Activated naive CD8-positive, alpha-beta T cell treated with anti-CD3 and anti-CD28 coated beads for 36 hours (primary cell): ENCODE measurements around the gene CEP112. TPM values are rescaled to one million over a fixed set of nuclear protein-coding genes. Genes with fewer than 3 reads are reported as not detected.

ENCODE experiments used
- DNase-seq: peaks from one replicate; pipeline ENCODE4 v3.0.0; 2021
- H3K27ac Mint-ChIP-seq: one replicate; pipeline ENCODE4 v1.8.0; 2022; ENCODE audit warnings: mild to moderate bottlenecking, moderate library complexity, mixed read lengths
- H3K27me3 Mint-ChIP-seq: one replicate; pipeline ENCODE4 v1.8.0; 2022; ENCODE audit warnings: mild to moderate bottlenecking, mixed read lengths
- H3K36me3 Mint-ChIP-seq: one replicate; pipeline ENCODE4 v1.8.0; 2021; ENCODE audit warnings: mild to moderate bottlenecking, mixed read lengths
- H3K4me1 Mint-ChIP-seq: one replicate; pipeline ENCODE4 v1.8.0; 2021; ENCODE audit warnings: mixed read lengths
- H3K4me3 Mint-ChIP-seq: one replicate; pipeline ENCODE4 v1.8.0; 2022; ENCODE audit warnings: mild to moderate bottlenecking, moderate library complexity, mixed read lengths
- H3K9me3 Mint-ChIP-seq: one replicate; pipeline ENCODE4 v1.8.0; 2022; ENCODE audit warnings: mixed read lengths
- total RNA-seq, 2 experiments: library from RNA; stranded (reverse); gene quantifications; one replicate each; pipeline ENCODE4 v1.2.3, GENCODE V29; 2021

CEP112 gene
- total RNA-seq, 2 experiments from 2014 or later, result 0.54 to 1.3 TPM

DNA sequence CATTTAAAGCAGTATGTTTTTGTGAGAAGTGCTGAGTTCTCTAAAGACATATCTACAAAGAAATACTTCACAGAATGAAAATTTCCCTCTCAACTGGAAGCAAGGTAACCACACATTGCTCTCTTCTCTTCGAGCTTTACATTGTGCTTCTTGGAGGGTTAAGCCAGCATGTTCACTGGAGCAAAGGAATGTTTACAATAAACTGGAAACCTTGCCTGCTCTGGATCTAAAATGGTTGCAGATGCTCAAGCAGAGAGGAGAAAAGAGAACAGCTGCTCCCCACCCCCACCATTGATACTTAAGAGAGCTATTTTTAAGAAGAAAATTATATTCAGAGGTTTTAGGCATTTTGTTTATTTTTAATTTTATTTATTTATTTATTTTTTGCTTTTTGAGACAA lies 213.1 kb downstream of the CEP112 start:
- Mint-ChIP-seq H3K9me3 (no peaks in the 10 kb centered on the region), H3K27me3 (no peaks in the 10 kb centered on the region), H3K27ac (no peak overlapping the region), H3K4me3 (no peak overlapping the region), H3K4me1 (no peaks in the 10 kb centered on the region), H3K36me3 (no peaks in the 10 kb centered on the region)
- no peak for DNase-seq

DNA sequence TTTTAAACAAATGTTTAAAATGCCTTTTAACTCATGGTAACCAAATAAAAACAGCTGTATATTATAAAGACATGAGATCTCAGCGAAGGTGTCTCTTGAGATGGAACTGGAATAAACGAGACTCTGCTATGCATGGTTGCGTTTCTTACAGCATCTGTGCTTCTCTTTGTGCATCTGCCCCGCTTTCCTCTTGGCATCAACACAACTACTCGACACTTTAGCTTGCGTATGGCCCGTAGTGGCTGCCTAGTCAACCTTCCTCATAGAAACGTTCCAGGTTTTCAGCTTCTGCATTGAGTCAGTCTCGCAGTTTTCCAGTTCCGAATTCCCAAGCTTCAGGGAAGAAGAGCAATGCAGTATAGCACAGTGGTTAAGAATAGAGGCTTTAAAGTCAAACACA lies 214.9 kb downstream of the CEP112 start:
- H3K36me3 Mint-ChIP-seq, result no peaks in the 10 kb centered on the region
- H3K27me3 Mint-ChIP-seq, result no peaks in the 10 kb centered on the region
- H3K4me1 Mint-ChIP-seq, result no peaks in the 10 kb centered on the region
- no peak overlapping the region for H3K4me3 Mint-ChIP-seq
- no peak overlapping the region for H3K27ac Mint-ChIP-seq
- H3K9me3 Mint-ChIP-seq, result no peaks in the 10 kb centered on the region
- DNase-seq, result no peak

DNA sequence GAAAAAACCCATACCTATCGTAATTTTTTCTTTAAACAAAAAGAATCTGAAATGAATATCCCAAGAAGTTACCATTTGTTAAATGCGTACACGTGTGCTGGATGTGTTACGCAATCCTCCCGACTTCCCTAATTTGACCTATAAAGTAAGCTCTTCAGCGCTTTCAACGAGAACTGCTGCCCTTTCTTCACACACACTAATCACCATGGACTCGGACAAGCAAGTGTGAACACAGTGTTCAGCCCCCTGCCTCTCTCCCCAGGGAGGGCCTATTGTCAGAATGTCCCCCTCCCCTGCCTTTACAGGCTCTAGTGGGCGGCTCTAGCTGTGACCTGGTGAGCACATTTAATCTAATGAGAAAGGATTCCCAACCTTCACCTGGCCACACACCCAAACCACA lies 216.1 kb downstream of the CEP112 start:
- no peak overlapping the region for H3K4me3 Mint-ChIP-seq
- H3K4me1 Mint-ChIP-seq, result no peaks in the 10 kb centered on the region
- DNase-seq, result no peak
- peaks cover 1% of the 10 kb centered on the region for H3K9me3 Mint-ChIP-seq
- H3K27ac Mint-ChIP-seq, result no peak overlapping the region
- no peaks in the 10 kb centered on the region for H3K36me3 Mint-ChIP-seq
- no peaks in the 10 kb centered on the region for H3K27me3 Mint-ChIP-seq

DNA sequence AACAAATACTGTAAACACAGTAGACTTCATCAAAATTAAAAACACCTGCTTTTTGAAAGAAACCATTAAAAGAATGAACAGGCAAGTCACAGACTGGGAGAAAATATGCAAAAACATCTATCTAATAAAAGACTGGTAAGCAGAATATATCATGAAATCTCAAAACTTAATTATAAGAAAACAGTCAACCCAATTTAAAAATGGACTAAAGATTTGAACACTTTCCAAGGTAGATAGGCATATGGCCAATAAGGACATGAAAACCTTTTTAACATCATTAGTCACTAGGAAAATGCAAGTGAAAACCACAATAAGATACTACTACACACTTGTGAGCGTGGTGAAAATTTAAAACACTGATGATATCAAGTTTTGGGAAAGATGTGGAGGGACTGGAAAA lies 218.7 kb downstream of the CEP112 start:
- H3K27ac Mint-ChIP-seq, result no peak overlapping the region
- H3K9me3 Mint-ChIP-seq, result peaks cover 1% of the 10 kb centered on the region
- no peak for DNase-seq
- H3K4me1 Mint-ChIP-seq, result no peaks in the 10 kb centered on the region
- H3K4me3 Mint-ChIP-seq, result no peak overlapping the region
- no peaks in the 10 kb centered on the region for H3K36me3 Mint-ChIP-seq
- H3K27me3 Mint-ChIP-seq, result no peaks in the 10 kb centered on the region

DNA sequence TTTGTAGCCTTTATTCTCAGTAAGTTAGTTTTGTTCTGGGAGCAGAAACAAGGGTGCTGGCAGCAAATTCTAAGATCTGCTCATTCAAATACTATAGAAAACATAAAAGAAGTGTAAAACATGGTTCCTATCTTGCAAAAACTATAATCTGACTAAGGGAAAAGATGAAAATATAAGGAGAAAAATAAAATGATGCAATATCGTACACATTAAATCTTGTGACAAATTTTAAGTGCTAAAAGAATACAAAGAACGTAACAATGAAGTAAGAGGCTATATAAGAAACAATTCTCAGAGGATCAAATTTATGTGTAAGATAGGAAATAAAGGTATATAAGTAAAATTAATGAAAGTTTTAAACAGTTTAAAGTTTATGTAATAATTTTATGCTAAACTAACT lies 224.6 kb downstream of the CEP112 start:
- DNase-seq, result no peak
- Mint-ChIP-seq H3K9me3 (peaks cover 3% of the 10 kb centered on the region), H3K27me3 (peaks cover 4% of the 10 kb centered on the region), H3K27ac (no peak overlapping the region), H3K4me3 (no peak overlapping the region), H3K36me3 (no peaks in the 10 kb centered on the region), H3K4me1 (no peaks in the 10 kb centered on the region)

DNA sequence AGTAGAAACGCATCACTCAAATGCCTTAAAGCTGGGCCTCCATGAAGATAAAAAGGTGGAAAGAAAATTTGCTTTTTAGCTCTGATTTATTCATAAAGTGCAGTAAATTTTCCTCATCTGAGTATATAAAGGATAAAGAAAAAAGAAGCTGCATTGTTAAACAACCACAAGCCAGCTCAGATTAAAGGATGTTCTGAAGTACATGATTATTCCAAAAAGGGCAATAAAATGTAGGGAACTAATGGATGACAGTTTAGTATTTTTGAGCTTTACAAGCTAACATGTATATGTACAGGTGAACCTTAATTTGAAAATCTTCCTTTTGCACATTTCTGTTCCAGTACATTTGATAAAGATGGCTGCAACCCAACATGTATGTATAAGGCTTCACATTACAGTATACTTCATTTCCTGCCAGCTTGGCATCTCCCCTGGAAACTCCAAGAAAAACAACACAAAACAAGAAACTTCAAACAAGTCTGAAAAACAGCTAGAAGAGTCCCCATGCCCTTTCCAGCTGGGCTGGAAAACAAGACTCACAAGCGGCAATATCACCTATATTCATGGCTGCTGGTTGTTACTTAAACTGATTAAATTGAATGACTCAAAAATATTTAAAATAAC lies 225.7 kb downstream of the CEP112 start:
- Mint-ChIP-seq H3K4me1 (no peaks in the 10 kb centered on the region), H3K27me3 (peaks cover 4% of the 10 kb centered on the region), H3K27ac (no peak overlapping the region), H3K36me3 (no peaks in the 10 kb centered on the region), H3K4me3 (no peak overlapping the region), H3K9me3 (peaks cover 2% of the 10 kb centered on the region)
- DNase-seq, result no peak

DNA sequence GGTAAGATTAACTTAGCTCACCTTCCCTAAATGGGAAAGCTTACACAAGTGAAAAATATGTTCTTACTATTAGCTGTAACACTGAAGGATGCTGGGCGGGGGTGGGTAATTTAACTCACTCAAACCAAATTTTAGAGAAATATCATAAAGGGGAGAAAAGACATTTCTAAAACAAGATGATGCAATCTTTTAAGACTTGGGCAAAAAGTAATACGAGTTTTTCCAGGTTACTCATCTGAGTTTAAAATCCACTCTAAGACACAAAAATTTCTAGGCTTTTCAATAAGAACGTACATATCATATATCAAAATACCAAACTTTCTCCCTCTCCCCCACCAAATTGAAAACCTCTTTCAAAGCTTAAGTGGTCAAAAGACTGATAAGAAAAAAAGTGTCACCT lies 228.8 kb downstream of the CEP112 start:
- Mint-ChIP-seq H3K4me1 (no peaks in the 10 kb centered on the region), H3K36me3 (peaks cover 2% of the 10 kb centered on the region), H3K27ac (no peak overlapping the region), H3K4me3 (no peak overlapping the region), H3K27me3 (peaks cover 4% of the 10 kb centered on the region), H3K9me3 (peaks cover 2% of the 10 kb centered on the region)
- no peak for DNase-seq

DNA sequence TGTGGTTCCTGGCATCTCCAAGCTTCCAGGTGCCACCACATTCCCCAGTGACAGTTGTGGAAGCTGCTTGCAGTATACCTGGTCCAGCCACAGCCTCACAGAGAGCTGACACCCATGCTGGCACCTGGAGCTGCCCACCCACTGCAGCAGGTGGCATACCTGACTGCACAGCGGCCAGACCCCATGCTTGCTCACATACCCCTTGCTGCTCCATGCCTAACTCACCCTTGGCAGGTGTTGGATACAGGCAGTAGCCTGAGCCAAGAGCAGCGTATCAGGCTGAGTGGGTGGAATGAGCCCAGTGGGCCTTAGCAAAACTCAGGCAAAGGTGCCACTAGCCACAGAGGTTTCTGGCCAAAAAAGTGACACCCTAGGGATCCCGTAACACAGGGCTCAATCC lies 232.3 kb downstream of the CEP112 start:
- no peak overlapping the region for H3K4me3 Mint-ChIP-seq
- H3K9me3 Mint-ChIP-seq, result peaks cover 2% of the 10 kb centered on the region
- H3K27ac Mint-ChIP-seq, result no peak overlapping the region
- H3K36me3 Mint-ChIP-seq, result peaks cover 2% of the 10 kb centered on the region
- DNase-seq, result no peak
- no peaks in the 10 kb centered on the region for H3K27me3 Mint-ChIP-seq
- H3K4me1 Mint-ChIP-seq, result no peaks in the 10 kb centered on the region

DNA sequence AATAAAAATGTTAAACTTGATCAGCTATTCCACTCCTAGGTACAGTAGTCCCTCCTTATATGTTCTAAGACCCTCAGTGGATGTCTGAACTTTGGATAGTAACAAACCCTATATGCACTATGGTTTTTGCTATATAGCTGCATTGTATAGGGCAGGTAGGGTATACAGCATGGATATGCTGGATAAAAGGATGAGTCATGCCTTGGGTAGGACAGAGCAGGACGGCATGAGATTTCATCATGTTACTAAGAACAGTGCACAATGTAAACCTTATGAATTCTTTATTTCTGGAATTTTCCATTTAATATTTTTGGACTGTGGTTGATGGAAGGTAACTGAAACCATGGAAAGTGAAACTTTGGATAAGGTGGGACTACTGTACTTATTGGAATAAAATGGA lies 235.1 kb downstream of the CEP112 start:
- H3K9me3 Mint-ChIP-seq, result no peaks in the 10 kb centered on the region
- no peaks in the 10 kb centered on the region for H3K27me3 Mint-ChIP-seq
- H3K4me1 Mint-ChIP-seq, result no peaks in the 10 kb centered on the region
- H3K27ac Mint-ChIP-seq, result no peak overlapping the region
- no peak for DNase-seq
- peaks cover 4% of the 10 kb centered on the region for H3K36me3 Mint-ChIP-seq
- no peak overlapping the region for H3K4me3 Mint-ChIP-seq

DNA sequence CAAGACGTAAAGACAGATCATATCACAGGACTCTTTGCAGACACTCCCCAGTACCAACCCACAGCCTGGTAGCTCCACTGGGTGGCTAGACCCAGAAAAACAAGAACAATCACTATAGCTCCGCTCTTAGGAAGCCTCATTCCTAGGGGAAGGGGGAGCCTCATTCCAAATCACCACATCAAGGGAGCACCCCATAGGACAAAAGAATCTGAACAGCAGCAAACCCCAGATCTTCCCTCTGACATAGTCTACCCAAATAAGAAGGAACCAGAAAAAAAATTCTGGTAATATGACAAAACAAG lies 237.8 kb downstream of the CEP112 start:
- Mint-ChIP-seq H3K4me3 (no peak overlapping the region), H3K36me3 (peaks cover 4% of the 10 kb centered on the region), H3K27me3 (no peaks in the 10 kb centered on the region)

DNA sequence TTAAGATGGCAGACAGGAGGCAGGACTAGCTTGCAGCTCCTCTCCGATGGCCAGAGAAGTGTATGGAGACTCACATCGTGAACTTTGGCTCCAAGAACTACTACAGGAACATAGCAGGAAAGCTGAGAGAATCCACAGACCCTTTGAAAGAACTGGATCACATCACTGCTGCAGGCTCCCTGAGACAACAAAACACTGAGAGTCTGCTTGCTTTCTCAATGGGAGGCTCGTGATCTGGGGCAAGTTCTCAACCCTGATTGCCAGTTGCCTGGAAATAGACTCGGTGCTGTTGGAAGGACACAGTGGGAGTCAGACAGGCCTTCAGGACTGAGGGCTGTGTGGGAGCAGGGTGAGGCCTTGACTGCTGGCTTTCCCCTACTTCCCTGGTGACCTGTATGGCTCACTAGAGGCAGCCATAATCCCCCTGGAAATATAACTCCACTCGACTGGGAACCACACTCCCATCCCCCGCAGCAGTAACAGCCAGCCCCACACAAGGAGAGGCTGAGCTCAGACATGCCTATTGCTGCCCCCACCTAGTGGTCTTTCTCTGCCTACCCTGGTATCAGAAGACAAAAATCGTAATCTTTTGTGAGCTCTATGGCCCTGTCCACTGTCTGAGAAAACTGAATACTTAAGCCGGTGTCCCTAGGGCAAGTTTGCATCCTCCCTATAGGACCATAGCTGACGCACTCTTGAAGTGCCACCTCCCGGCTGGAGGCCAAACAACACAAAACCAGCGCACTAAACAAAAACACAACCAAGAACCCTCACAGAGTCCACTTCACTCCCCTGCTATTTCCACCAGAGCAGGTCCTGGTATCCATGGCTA lies 238.4 kb downstream of the CEP112 start:
- peaks cover 2% of the 10 kb centered on the region for H3K36me3 Mint-ChIP-seq
- no peak overlapping the region for H3K4me3 Mint-ChIP-seq
- H3K9me3 Mint-ChIP-seq, result no peaks in the 10 kb centered on the region
- no peak overlapping the region for H3K27ac Mint-ChIP-seq
- H3K27me3 Mint-ChIP-seq, result no peaks in the 10 kb centered on the region
- H3K4me1 Mint-ChIP-seq, result no peaks in the 10 kb centered on the region
- no peak for DNase-seq

More for the DNA sequence above, 237.8 kb downstream of the CEP112 start:
- DNase-seq, result no peak
- Mint-ChIP-seq H3K27ac (no peak overlapping the region), H3K9me3 (no peaks in the 10 kb centered on the region), H3K4me1 (no peaks in the 10 kb centered on the region)

DNA sequence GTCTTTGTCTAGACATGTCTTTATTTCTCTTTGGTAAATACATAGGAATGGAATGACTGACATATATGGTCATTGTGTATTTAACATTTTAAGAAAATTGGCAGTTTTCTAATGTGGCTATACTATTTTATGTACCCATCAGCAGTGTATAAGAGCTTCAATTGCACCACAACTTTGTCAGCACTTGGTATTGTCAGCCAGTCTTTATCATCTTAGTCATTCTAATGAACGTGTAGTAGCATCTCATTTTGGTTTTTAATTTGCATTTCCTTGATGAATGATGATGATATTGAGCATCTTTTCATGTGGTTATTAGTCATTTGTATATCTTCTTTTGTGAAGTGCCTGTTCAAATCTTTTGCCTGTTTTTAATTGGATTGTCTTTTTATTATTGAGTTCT lies 239.3 kb downstream of the CEP112 start:
- no peaks in the 10 kb centered on the region for H3K9me3 Mint-ChIP-seq
- no peak overlapping the region for H3K4me3 Mint-ChIP-seq
- peaks cover 2% of the 10 kb centered on the region for H3K36me3 Mint-ChIP-seq
- DNase-seq, result no peak
- no peaks in the 10 kb centered on the region for H3K27me3 Mint-ChIP-seq
- no peaks in the 10 kb centered on the region for H3K4me1 Mint-ChIP-seq
- no peak overlapping the region for H3K27ac Mint-ChIP-seq

DNA sequence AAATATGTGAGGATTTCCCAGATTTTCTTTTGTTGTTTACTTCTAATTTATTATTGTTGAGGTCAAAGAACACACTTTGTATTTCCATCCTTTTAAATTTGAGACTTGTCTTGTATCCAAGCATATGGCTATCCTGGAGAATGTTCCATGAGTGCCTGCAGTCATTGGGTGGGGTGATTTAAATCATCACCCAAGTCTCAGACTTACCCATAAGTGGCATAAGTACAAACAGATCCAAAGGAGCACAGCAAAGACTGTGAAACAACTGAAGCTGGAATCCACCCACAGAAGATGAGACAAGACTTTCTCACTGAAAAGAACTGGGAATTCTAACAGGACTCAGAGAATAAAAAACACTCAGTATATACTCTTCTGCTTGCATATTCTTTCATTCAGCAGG lies 239.9 kb downstream of the CEP112 start:
- H3K4me3 Mint-ChIP-seq, result no peak overlapping the region
- DNase-seq, result no peak
- H3K9me3 Mint-ChIP-seq, result no peaks in the 10 kb centered on the region
- H3K36me3 Mint-ChIP-seq, result peaks cover 2% of the 10 kb centered on the region
- H3K4me1 Mint-ChIP-seq, result no peaks in the 10 kb centered on the region
- no peaks in the 10 kb centered on the region for H3K27me3 Mint-ChIP-seq
- H3K27ac Mint-ChIP-seq, result no peak overlapping the region

DNA sequence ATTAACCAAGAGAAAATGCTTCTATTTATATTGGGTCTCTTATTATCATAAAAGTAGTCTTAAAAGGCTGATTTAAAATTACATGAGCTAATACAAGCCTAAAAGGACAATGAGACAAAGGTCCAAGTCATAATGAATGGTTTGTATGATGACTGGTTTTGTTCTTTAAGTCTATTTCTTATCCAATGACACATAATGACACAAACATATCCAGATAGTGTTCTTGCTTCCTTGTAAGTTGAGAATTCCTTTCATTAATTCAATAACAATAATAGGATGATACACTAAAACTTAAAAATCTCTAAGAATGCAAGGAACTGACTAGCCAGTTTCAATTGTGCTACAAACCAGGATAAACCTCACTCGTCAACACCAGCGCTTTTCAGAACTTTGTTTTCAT lies 244.1 kb downstream of the CEP112 start:
- Mint-ChIP-seq H3K4me3 (no peak overlapping the region), H3K36me3 (peaks cover 1% of the 10 kb centered on the region), H3K9me3 (no peaks in the 10 kb centered on the region), H3K27ac (no peak overlapping the region), H3K27me3 (no peaks in the 10 kb centered on the region), H3K4me1 (no peaks in the 10 kb centered on the region)
- DNase-seq, result no peak

DNA sequence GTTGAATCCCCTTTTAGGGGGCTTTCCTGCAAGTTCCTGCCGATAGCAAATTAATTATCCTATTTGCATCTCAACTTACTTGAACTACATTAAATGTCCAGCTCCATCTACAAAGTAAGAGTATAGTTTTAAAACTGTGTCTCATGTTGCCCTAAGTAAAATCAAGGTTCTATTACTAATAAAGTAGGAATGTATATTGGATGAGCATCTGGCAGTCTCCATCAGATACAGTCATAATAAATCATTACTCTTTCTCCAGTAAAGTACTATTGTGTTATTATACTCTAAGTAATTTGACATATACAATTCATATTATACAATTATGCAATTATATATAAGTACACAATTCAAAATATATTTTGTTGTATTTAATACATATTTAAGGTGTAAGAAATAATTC lies 249.3 kb downstream of the CEP112 start:
- Mint-ChIP-seq H3K4me1 (no peaks in the 10 kb centered on the region), H3K4me3 (no peak overlapping the region), H3K36me3 (no peaks in the 10 kb centered on the region), H3K27ac (no peak overlapping the region), H3K27me3 (no peaks in the 10 kb centered on the region), H3K9me3 (no peaks in the 10 kb centered on the region)
- no peak for DNase-seq

DNA sequence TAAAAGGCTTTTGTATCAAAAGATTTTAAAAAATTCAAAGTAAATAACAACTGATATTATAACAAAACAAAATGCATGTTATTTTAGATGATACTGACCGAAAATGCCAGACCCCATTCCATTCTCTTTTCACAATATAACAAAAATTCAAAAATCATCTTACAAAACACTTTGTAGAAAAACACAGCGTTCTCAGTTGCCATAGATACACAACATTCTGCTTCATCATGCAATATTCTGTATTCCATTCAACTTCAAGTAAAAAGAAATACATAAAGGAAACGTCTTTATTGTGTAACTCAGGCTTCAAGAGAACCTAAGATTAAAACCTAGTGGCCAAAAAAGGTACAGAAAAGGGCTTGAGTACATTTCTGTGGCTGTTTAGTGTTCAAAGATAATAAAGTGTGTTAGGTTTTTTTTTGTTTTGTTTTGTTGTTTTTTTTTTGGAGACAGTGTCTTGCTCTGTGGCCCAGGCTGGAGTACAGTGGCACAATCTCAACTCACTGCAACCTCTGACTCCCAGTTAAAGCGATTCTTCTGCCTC lies 250.5 kb downstream of the CEP112 start:
- Mint-ChIP-seq H3K4me3 (no peak overlapping the region), H3K36me3 (no peaks in the 10 kb centered on the region), H3K4me1 (no peaks in the 10 kb centered on the region), H3K27me3 (no peaks in the 10 kb centered on the region), H3K27ac (no peak overlapping the region), H3K9me3 (no peaks in the 10 kb centered on the region)
- DNase-seq, result no peak
